Measurements from ENCODE around the gene ZFPM1. TPM values are rescaled to one million over a fixed set of nuclear protein-coding genes. Genes with fewer than 3 reads are reported as not detected.

Gene ZFPM1
- total and polyA plus RNA-seq, 4 donors = 0.88 to 8.8 (median 3.0) TPM

- peaks cover 0 to 3% of the 10 kb centered on the region in 2 donors for H3K27me3 ChIP-seq (ENCODE audit: control insufficient read depth in 1 of 2, insufficient read depth in 2 of 2, low read length in 1 of 2)
- 93 to 96% methylated on average over 11 of the region's 11 CpGs for WGBS, 2 donors
- no peak overlapping the region for H3K4me3 ChIP-seq (ENCODE audit: low read length in 2 of 2)
- intact Hi-C loops (cut with DNase I) = no loop called here
- H3K36me3 ChIP-seq (ENCODE audit: control insufficient read depth in 1 of 2, insufficient read depth in 2 of 2, low read length in 1 of 2) = no peaks in the 10 kb centered on the region
- ATAC-seq (ENCODE audit: low FRiP score) = no peak
- H3K4me1 ChIP-seq (ENCODE audit: control insufficient read depth in 1 of 2, insufficient read depth in 2 of 2, low read length in 2 of 2) = no peaks in the 10 kb centered on the region
- H3K9me3 ChIP-seq (ENCODE audit: control insufficient read depth, low read length) = no peaks in the 10 kb centered on the region
- DNase-seq = peak in 1 of 2 donors; percentile 41
- no peak overlapping the region for H3K27ac ChIP-seq (ENCODE audit: low read depth in 1 of 2, low read length in 2 of 2)
These were observed 83.4 kb downstream of the ZFPM1 start for GRCh38 chr16:88536510-88536909.

DNA sequence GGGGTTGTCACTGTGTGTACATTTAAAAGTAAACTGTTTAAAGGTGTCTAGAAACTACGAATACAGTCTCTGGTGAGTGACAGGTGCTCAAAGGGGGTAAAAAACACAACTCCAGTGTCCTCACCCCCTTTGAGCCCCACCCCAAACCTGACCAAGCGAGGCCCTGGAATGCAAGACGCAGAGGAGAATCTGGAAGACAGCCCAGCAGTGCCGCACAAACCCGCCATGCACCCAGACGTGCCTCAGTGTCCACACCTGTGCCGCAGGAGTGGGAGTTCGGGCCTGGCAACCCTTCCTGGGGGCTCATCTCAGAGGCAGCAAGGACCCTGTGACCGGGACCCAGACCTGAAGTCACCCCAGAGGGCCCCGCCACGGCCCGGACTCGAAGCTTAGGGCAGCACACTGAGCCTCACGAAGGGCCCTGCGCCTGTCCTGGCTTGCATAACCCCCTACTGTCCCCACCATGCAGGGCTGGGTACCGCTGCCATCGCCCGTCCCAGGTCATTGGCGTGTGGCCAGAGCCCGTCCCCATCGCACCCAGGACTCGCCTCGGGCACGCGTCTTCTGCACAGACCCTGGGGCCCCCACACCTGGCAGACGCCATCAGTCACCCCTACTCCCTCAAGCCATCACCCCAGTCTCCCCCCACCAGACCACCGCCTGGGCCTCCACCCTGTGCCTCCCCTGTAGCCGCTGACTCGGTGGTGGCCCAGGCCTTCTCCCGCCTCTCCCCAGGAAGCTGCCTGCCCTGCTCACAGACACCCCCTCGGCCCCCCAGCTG is 84.1 kb downstream of the ZFPM1 start:
- Histone ChIP-seq H3K27me3 (ENCODE audit: control insufficient read depth in 1 of 2, insufficient read depth in 2 of 2, low read length in 1 of 2) (peaks cover 0 to 3% of the 10 kb centered on the region in 2 donors), H3K36me3 (ENCODE audit: control insufficient read depth in 1 of 2, insufficient read depth in 2 of 2, low read length in 1 of 2) (no peaks in the 10 kb centered on the region), H3K9me3 (ENCODE audit: control insufficient read depth, low read length) (peaks cover 1% of the 10 kb centered on the region), H3K4me3 (ENCODE audit: low read length in 2 of 2) (no peak overlapping the region), H3K4me1 (ENCODE audit: control insufficient read depth in 1 of 2, insufficient read depth in 2 of 2, low read length in 2 of 2) (no peaks in the 10 kb centered on the region), H3K27ac (ENCODE audit: low read depth in 1 of 2, low read length in 2 of 2) (no peak overlapping the region)
- ATAC-seq (ENCODE audit: low FRiP score) (no peak), DNase-seq (peak in 1 of 2 donors; percentile 43)
- intact Hi-C loops (cut with DNase I) = no loop called here
- 75 to 76% methylated on average over 31 of the region's 31 CpGs for WGBS, 2 donors

DNA sequence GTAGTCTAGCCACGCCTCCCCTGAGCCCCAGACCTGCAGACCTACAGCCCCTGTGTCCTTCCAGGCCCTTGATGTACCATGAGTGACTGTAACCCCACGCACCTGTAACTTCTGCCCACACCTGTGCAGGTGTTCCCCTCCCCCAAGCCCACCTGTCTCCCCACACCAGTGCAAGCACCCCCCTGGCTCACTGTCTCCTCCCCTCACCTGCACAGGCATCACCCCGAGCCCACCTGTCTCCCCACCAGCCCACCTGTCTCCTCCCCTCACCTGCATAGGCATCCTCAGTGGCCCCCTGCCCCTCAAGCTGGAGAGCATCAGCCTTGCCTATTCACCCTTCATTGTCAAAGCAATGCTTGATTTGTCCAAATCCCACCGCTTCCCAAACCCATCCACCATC is 84.8 kb downstream of the ZFPM1 start:
- H3K4me1 ChIP-seq (ENCODE audit: control insufficient read depth in 1 of 2, insufficient read depth in 2 of 2, low read length in 2 of 2) = no peaks in the 10 kb centered on the region
- H3K27ac ChIP-seq (ENCODE audit: low read depth in 1 of 2, low read length in 2 of 2) = no peak overlapping the region
- H3K9me3 ChIP-seq (ENCODE audit: control insufficient read depth, low read length) = peaks cover 4% of the 10 kb centered on the region
- peak in 1 of 2 donors; percentile 33 for DNase-seq
- no peak overlapping the region for H3K4me3 ChIP-seq (ENCODE audit: low read length in 2 of 2)
- no peak for ATAC-seq (ENCODE audit: low FRiP score)
- 79 to 84% methylated on average over 4 of the region's 4 CpGs for WGBS, 2 donors
- intact Hi-C loops (cut with DNase I) = no loop called here
- peaks cover 0 to 3% of the 10 kb centered on the region in 2 donors for H3K27me3 ChIP-seq (ENCODE audit: control insufficient read depth in 1 of 2, insufficient read depth in 2 of 2, low read length in 1 of 2)
- no peaks in the 10 kb centered on the region for H3K36me3 ChIP-seq (ENCODE audit: control insufficient read depth in 1 of 2, insufficient read depth in 2 of 2, low read length in 1 of 2)

GRCh38 chr16:88538366-88539060 is 85.4 kb downstream of the ZFPM1 start:
- DNase-seq = no peak
- H3K27me3 ChIP-seq (ENCODE audit: control insufficient read depth in 1 of 2, insufficient read depth in 2 of 2, low read length in 1 of 2) = peaks cover 0 to 3% of the 10 kb centered on the region in 2 donors
- H3K9me3 ChIP-seq (ENCODE audit: control insufficient read depth, low read length) = peaks cover 4% of the 10 kb centered on the region
- 45 to 46% methylated on average over 23 of the region's 23 CpGs for WGBS, 2 donors
- H3K4me1 ChIP-seq (ENCODE audit: control insufficient read depth in 1 of 2, insufficient read depth in 2 of 2, low read length in 2 of 2) = no peaks in the 10 kb centered on the region
- H3K27ac ChIP-seq (ENCODE audit: low read depth in 1 of 2, low read length in 2 of 2) = no peak overlapping the region
- intact Hi-C loops (cut with DNase I) = no loop called here
- no peak overlapping the region for H3K4me3 ChIP-seq (ENCODE audit: low read length in 2 of 2)
- ATAC-seq (ENCODE audit: low FRiP score) = no peak
- no peaks in the 10 kb centered on the region for H3K36me3 ChIP-seq (ENCODE audit: control insufficient read depth in 1 of 2, insufficient read depth in 2 of 2, low read length in 1 of 2)

DNA sequence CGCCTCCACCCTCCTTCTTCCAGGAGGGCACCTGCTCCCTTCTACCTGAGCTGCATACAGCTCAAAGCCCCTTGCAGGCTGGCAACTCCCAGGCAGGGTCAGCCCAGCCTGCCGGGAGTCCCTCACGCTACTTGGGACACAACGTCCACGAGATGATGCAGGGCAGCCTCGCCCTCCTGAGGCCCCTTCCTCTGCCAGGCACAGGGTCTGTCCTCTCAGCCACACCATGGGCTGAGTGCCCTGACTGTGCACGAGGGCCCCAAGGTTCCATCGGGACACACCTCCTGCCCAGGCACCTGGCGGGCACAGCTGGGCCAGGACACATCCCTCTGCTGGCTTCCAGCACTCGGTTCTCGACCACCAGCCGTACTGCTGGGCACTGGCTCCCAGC is 86.2 kb downstream of the ZFPM1 start:
- DNase-seq = no peak
- no peaks in the 10 kb centered on the region for H3K36me3 ChIP-seq (ENCODE audit: control insufficient read depth in 1 of 2, insufficient read depth in 2 of 2, low read length in 1 of 2)
- peaks cover 0 to 1% of the 10 kb centered on the region in 2 donors for H3K27me3 ChIP-seq (ENCODE audit: control insufficient read depth in 1 of 2, insufficient read depth in 2 of 2, low read length in 1 of 2)
- 55 to 62% methylated on average over 12 of the region's 12 CpGs for WGBS, 2 donors
- no peak for ATAC-seq (ENCODE audit: low FRiP score)
- no peaks in the 10 kb centered on the region for H3K4me1 ChIP-seq (ENCODE audit: control insufficient read depth in 1 of 2, insufficient read depth in 2 of 2, low read length in 2 of 2)
- intact Hi-C loops (cut with DNase I) = no loop called here
- H3K27ac ChIP-seq (ENCODE audit: low read depth in 1 of 2, low read length in 2 of 2) = no peak overlapping the region
- H3K4me3 ChIP-seq (ENCODE audit: low read length in 2 of 2) = no peak overlapping the region
- peaks cover 4% of the 10 kb centered on the region for H3K9me3 ChIP-seq (ENCODE audit: control insufficient read depth, low read length)

DNA sequence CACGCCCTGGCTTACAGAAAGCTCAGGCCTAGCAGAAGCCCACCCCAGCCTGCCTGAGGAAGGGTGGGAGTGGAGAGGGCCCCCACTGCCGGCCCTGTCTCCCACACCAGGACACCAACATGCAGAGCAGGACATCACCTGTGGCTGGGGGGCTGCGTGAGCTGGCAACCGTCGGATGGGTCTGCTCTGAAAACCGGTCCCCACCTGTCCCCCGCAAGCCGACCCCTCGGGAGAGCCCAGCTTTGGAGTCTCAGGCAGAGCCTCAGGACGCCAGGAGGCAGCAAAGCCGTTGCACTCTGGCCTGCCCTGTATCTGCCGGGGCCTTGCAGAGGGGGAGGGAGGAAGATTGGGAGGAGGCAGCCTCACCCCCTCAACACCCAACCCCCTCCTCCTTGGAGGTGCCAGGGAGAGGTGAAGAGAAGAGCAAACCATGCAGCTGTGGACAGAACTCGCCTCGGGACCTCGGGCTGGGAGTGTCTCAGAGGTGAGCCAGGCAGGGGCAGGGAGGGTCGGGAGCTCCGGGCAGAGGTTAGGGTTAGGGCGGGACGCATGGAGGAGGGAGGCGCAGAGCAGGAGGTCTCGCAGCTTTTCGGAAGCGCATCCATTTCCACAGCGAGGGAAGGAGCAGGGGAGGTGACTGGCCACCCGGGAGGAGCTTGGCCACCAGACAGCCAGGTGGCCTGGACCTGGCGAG is 86.7 kb downstream of the ZFPM1 start:
- 31 to 36% methylated on average over 21 to 26 of the region's 26 CpGs for WGBS, 2 donors
- ATAC-seq (ENCODE audit: low FRiP score) = no peak

GRCh38 chr16:88540346-88540977 is 87.4 kb downstream of the ZFPM1 start:
- Histone ChIP-seq H3K4me3 (ENCODE audit: low read length in 2 of 2) (no peak overlapping the region), H3K4me1 (ENCODE audit: control insufficient read depth in 1 of 2, insufficient read depth in 2 of 2, low read length in 2 of 2) (no peaks in the 10 kb centered on the region), H3K27ac (ENCODE audit: low read depth in 1 of 2, low read length in 2 of 2) (no peak overlapping the region), H3K36me3 (ENCODE audit: control insufficient read depth in 1 of 2, insufficient read depth in 2 of 2, low read length in 1 of 2) (no peaks in the 10 kb centered on the region), H3K27me3 (ENCODE audit: control insufficient read depth in 1 of 2, insufficient read depth in 2 of 2, low read length in 1 of 2) (no peaks in the 10 kb centered on the region), H3K9me3 (ENCODE audit: control insufficient read depth, low read length) (peaks cover 4% of the 10 kb centered on the region)
- intact Hi-C loops (cut with DNase I) = no loop called here
- DNase-seq (no peak), ATAC-seq (ENCODE audit: low FRiP score) (no peak)
- WGBS, 2 donors = 62 to 65% methylated on average over 19 to 20 of the region's 20 CpGs

More for the DNA sequence above, 86.7 kb downstream of the ZFPM1 start:
- Histone ChIP-seq H3K27ac (ENCODE audit: low read depth in 1 of 2, low read length in 2 of 2) (no peak overlapping the region), H3K27me3 (ENCODE audit: control insufficient read depth in 1 of 2, insufficient read depth in 2 of 2, low read length in 1 of 2) (no peaks in the 10 kb centered on the region), H3K4me1 (ENCODE audit: control insufficient read depth in 1 of 2, insufficient read depth in 2 of 2, low read length in 2 of 2) (no peaks in the 10 kb centered on the region), H3K4me3 (ENCODE audit: low read length in 2 of 2) (no peak overlapping the region), H3K36me3 (ENCODE audit: control insufficient read depth in 1 of 2, insufficient read depth in 2 of 2, low read length in 1 of 2) (no peaks in the 10 kb centered on the region), H3K9me3 (ENCODE audit: control insufficient read depth, low read length) (peaks cover 4% of the 10 kb centered on the region)
- intact Hi-C loops (cut with DNase I) = no loop called here
- no peak for DNase-seq

GRCh38 chr16:88541831-88542616 is 88.9 kb downstream of the ZFPM1 start:
- intact Hi-C loops (cut with DNase I) = no loop called here
- no peaks in the 10 kb centered on the region for H3K36me3 ChIP-seq (ENCODE audit: control insufficient read depth in 1 of 2, insufficient read depth in 2 of 2, low read length in 1 of 2)
- WGBS, 2 donors = 62 to 64% methylated on average over 15 of the region's 15 CpGs
- H3K27ac ChIP-seq (ENCODE audit: low read depth in 1 of 2, low read length in 2 of 2) = no peak overlapping the region
- peaks cover 4% of the 10 kb centered on the region for H3K9me3 ChIP-seq (ENCODE audit: control insufficient read depth, low read length)
- H3K4me3 ChIP-seq (ENCODE audit: low read length in 2 of 2) = no peak overlapping the region
- no peaks in the 10 kb centered on the region for H3K27me3 ChIP-seq (ENCODE audit: control insufficient read depth in 1 of 2, insufficient read depth in 2 of 2, low read length in 1 of 2)
- no peak for DNase-seq
- ATAC-seq (ENCODE audit: low FRiP score) = no peak
- no peaks in the 10 kb centered on the region for H3K4me1 ChIP-seq (ENCODE audit: control insufficient read depth in 1 of 2, insufficient read depth in 2 of 2, low read length in 2 of 2)
